Measurements from ENCODE around the gene TUBA4B.

DNA sequence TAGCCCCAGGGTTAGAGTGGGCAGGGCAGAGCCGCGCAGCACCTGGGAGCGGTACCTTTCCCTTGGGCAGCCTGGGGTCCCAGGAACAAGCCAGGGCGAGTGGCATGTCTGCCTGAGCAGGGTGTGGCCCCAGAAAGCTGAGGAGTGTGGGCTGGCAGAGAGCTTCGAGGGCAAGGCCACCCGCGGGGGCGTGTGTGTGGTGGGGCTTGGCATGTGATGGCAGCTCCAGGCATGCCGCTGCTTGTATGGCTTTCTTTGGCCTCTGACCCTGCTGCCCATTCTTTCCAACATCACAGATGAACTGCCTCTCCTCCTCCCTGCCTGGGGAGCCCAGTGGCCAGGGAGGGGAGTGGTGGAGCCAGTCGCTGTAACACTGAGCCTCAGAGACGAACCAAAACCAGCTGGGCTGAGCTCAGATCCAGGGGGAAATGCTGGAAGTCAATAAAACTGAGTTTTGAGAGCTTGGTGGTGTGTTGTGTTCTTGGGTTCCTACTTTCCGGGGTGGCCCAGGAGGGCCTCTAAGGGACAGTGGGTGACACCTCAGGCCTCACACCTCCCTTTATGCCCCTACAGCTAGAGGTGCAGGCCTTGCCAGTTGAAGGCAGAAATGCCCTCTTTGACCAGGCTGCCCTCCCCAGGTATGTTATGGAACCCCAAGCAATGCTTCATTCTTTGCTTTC is 33.5 kb downstream of the TUBA4B start:
- TF ChIP-seq CTCF (IDR thresholded peaks at IDR 0.05) (no peak), EP300 (IDR thresholded peaks at IDR 0.05; ENCODE audit: low read depth) (no peak)
